Measurements from ENCODE around the gene VEGFC.

GRCh38 chr4:176791591-176792325 lies 964 bp downstream of the VEGFC start:
- TF ChIP-seq, protein P1, sequence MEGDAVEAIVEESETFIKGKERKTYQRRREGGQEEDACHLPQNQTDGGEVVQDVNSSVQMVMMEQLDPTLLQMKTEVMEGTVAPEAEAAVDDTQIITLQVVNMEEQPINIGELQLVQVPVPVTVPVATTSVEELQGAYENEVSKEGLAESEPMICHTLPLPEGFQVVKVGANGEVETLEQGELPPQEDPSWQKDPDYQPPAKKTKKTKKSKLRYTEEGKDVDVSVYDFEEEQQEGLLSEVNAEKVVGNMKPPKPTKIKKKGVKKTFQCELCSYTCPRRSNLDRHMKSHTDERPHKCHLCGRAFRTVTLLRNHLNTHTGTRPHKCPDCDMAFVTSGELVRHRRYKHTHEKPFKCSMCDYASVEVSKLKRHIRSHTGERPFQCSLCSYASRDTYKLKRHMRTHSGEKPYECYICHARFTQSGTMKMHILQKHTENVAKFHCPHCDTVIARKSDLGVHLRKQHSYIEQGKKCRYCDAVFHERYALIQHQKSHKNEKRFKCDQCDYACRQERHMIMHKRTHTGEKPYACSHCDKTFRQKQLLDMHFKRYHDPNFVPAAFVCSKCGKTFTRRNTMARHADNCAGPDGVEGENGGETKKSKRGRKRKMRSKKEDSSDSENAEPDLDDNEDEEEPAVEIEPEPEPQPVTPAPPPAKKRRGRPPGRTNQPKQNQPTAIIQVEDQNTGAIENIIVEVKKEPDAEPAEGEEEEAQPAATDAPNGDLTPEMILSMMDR (IDR thresholded peaks at IDR 0.05) = no peak
- TF ChIP-seq POLR2A (IDR thresholded peaks at IDR 0.05) = no peak
